Spleen (tissue), 7 donors: Measurements from ENCODE around the gene MAP2K5.

ENCODE experiments used
- CTCF ChIP-seq, 11 experiments: fragments of 200-600 bp in 7 of 11; fragments of 450-650 bp in 4 of 11; sonication (generic) in 4 of 11; IDR thresholded peaks in 8 of 11; conservative IDR thresholded peaks in 3 of 11; 1 replicate in 7 of 11; 2 replicates in 4 of 11; pipeline versions ENCODE4 v1.4.0 to v1.8.0; 2016 to 2021; ENCODE audit warnings: antibody characterized with exemption in 11 of 11, inconsistent platforms in 4 of 11, mild to moderate bottlenecking in 1 of 11
- POLR2A ChIP-seq, 3 donors: fragments of 450-650 bp; IDR thresholded peaks; one replicate each; pipeline ENCODE4 v1.5.1; 2017; ENCODE audit warnings: antibody characterized with exemption in 3 of 3, mild to moderate bottlenecking in 1 of 3
- POLR2AphosphoS5 ChIP-seq, 3 donors: sonication (generic); formaldehyde crosslinking; IDR thresholded peaks; one replicate each; pipeline ENCODE4 v1.5.1; 2017; ENCODE audit warnings: antibody characterized with exemption in 3 of 3
- donor health status: DM: no; HTN: no; CAD: no; lungs with moderate emphysema.
- donor health status: DM: no; HTN: no; CAD: no.
- donor health status: DM: no; HTN: no; CAD: no.

GRCh38 chr15:67559158-67559557 is 16.7 kb downstream of the MAP2K5 start:
- TF ChIP-seq CTCF (IDR thresholded peaks at IDR 0.05 in 8 of 11, conservative IDR thresholded peaks at IDR 0.05 in 3 of 11) (no peak), POLR2AphosphoS5 (IDR thresholded peaks at IDR 0.05) (no peak), POLR2A (IDR thresholded peaks at IDR 0.05) (no peak)
